GM20000 (cell line): ENCODE results near the gene MCM6.
"Not testable (repeated sequence)": the region's sequence is repeated elsewhere in the genome, so short reads cannot be mapped to it uniquely, and the experiment has no call there.

Experiments used
- DNase-seq: peaks from one replicate; pipeline ENCODE4 v3.0.0; 2012; ENCODE audit warnings: low spot score
- CTCF ChIP-seq: IDR thresholded peaks from 2 replicates; pipeline ENCODE4 v1.5.1; 2012; ENCODE audit warnings: mild to moderate bottlenecking, control low read depth; ENCODE audit errors: extremely low read depth, missing control alignments

The MCM6 gene

GRCh38 chr2:135821190-135821589 is 55.1 kb downstream of the MCM6 start:
- no peak for TF ChIP-seq CTCF
- DNase-seq = no peak

GRCh38 chr2:135820003-135820618 is 56.1 kb downstream of the MCM6 start:
- TF ChIP-seq CTCF = no peak
- DNase-seq = peak; percentile 67

GRCh38 chr2:135818937-135819610 is 57.2 kb downstream of the MCM6 start:
- DNase-seq = no peak

GRCh38 chr2:135817951-135818350 is 58.3 kb downstream of the MCM6 start:
- no peak for DNase-seq
- no peak for TF ChIP-seq CTCF

More at GRCh38 chr2:135818937-135819610, 57.2 kb downstream of the MCM6 start:
- no peak for TF ChIP-seq CTCF

- TF ChIP-seq CTCF = no peak
- DNase-seq = no peak
These were observed 58.8 kb downstream of the MCM6 start for GRCh38 chr2:135817466-135817865.

- TF ChIP-seq CTCF = no peak
- DNase-seq = no peak
These were observed 61.0 kb downstream of the MCM6 start for GRCh38 chr2:135815269-135815668.

GRCh38 chr2:135812907-135813511 is 63.2 kb downstream of the MCM6 start:
- TF ChIP-seq CTCF = no peak

GRCh38 chr2:135807874-135808273 is 68.4 kb downstream of the MCM6 start:
- DNase-seq = not testable (repeated sequence)

More at GRCh38 chr2:135812907-135813511, 63.2 kb downstream of the MCM6 start:
- DNase-seq = no peak
